ENCODE measurements around the gene PLCB4.

- TF ChIP-seq CTCF (conservative IDR thresholded peaks at IDR 0.05; ENCODE audit: low read length): no peak
- TF ChIP-seq EZH2phosphoT487 (IDR thresholded peaks at IDR 0.05; ENCODE audit: borderline replicate concordance, low read depth, low read length): no peak
Measured at GRCh38 chr20:9180481-9181257, 111.8 kb downstream of the PLCB4 start.

Measured in OCI-LY7 (cell line).